ENCODE data around the gene POLD1.
"Not testable (repeated sequence)": the region's sequence is repeated elsewhere in the genome, so short reads cannot be mapped to it uniquely, and the experiment has no call there.

The POLD1 gene

GRCh38 chr19:50344661-50345318 is 39.4 kb upstream of the POLD1 start:
- Histone ChIP-seq H3K4me3 (ENCODE audit: low read depth, low read length) (no peak overlapping the region), H3K27me3 (replicated peaks) (no peaks in the 10 kb centered on the region), H3K36me3 (replicated peaks) (no peaks in the 10 kb centered on the region), H3K27ac (no peak overlapping the region)
- TF ChIP-seq CTCF (IDR thresholded peaks at IDR 0.05; ENCODE audit: low read depth, low read length, missing control alignments): no peak
- no peak for DNase-seq
- in situ Hi-C loops (cut with HindIII; ENCODE audit: low pct_ligation_motif_present, low sequenced_read_pairs): no loop called here

- H3K27me3 ChIP-seq (replicated peaks); in situ Hi-C loops (cut with HindIII; ENCODE audit: low pct_ligation_motif_present, low sequenced_read_pairs); H3K27ac ChIP-seq; DNase-seq; H3K4me3 ChIP-seq (ENCODE audit: low read depth, low read length); H3K36me3 ChIP-seq (replicated peaks): not testable (repeated sequence)
These were observed 37.0 kb upstream of the POLD1 start for GRCh38 chr19:50347089-50347581.

- DNase-seq: no peak
- Histone ChIP-seq H3K4me3 (ENCODE audit: low read depth, low read length) (no peak overlapping the region), H3K36me3 (replicated peaks) (no peaks in the 10 kb centered on the region), H3K27me3 (replicated peaks) (no peaks in the 10 kb centered on the region), H3K27ac (no peak overlapping the region)
- TF ChIP-seq CTCF (IDR thresholded peaks at IDR 0.05; ENCODE audit: low read depth, low read length, missing control alignments): no peak
- in situ Hi-C loops (cut with HindIII; ENCODE audit: low pct_ligation_motif_present, low sequenced_read_pairs): no loop called here
These were observed 34.7 kb upstream of the POLD1 start for GRCh38 chr19:50349277-50350057.

- in situ Hi-C loops (cut with HindIII; ENCODE audit: low pct_ligation_motif_present, low sequenced_read_pairs): no loop called here
- no peak for DNase-seq
- no peak for TF ChIP-seq CTCF (IDR thresholded peaks at IDR 0.05; ENCODE audit: low read depth, low read length, missing control alignments)
- no peaks in the 10 kb centered on the region for H3K27me3 ChIP-seq (replicated peaks)
- no peak overlapping the region for H3K4me3 ChIP-seq (ENCODE audit: low read depth, low read length)
- no peaks in the 10 kb centered on the region for H3K36me3 ChIP-seq (replicated peaks)
- H3K27ac ChIP-seq: no peak overlapping the region
These were observed 31.9 kb upstream of the POLD1 start for GRCh38 chr19:50352242-50352641.

- H3K36me3 ChIP-seq (replicated peaks); DNase-seq; H3K27me3 ChIP-seq (replicated peaks); H3K4me3 ChIP-seq (ENCODE audit: low read depth, low read length); in situ Hi-C loops (cut with HindIII; ENCODE audit: low pct_ligation_motif_present, low sequenced_read_pairs); H3K27ac ChIP-seq: not testable (repeated sequence)
These were observed 30.7 kb upstream of the POLD1 start for GRCh38 chr19:50353487-50353880.

- Histone ChIP-seq H3K27me3 (replicated peaks) (no peaks in the 10 kb centered on the region), H3K27ac (no peak overlapping the region), H3K36me3 (replicated peaks) (no peaks in the 10 kb centered on the region), H3K4me3 (ENCODE audit: low read depth, low read length) (no peak overlapping the region)
- no peak for DNase-seq
- in situ Hi-C loops (cut with HindIII; ENCODE audit: low pct_ligation_motif_present, low sequenced_read_pairs): no loop called here
- no peak for TF ChIP-seq CTCF (IDR thresholded peaks at IDR 0.05; ENCODE audit: low read depth, low read length, missing control alignments)
These were observed 27.4 kb upstream of the POLD1 start for GRCh38 chr19:50356691-50357177.

All from brain microvascular endothelial cell (primary cell).